Heart right ventricle (tissue), 16 donors: Measurements from ENCODE around the gene DUSP16. TPM values are rescaled to one million over a fixed set of nuclear protein-coding genes. Genes with fewer than 3 reads are reported as not detected.
A peak's percentile ranks its signal among the peaks of the same experiment; 100 is the strongest.

Experiments
- ATAC-seq, 8 donors: fragments of 200-7000 bp; cut with Tn5 transposase; one replicate each; pipeline ENCODE4 v1.9.1; 2020; ENCODE audit warnings: mild to moderate bottlenecking in 8 of 8, moderate library complexity in 8 of 8, moderate number of reproducible peaks in 1 of 8
- DNase-seq, 2 donors: peaks; one replicate each; pipeline ENCODE4 v3.0.0-alpha.2; 2020
- H3K27ac ChIP-seq, 10 donors: fragments of 200-600 bp; sonication (generic) in 2 of 10; one replicate each; pipeline versions ENCODE4 v1.5.0 to v1.8.0; 2020 to 2022; ENCODE audit warnings: mild to moderate bottlenecking in 3 of 10
- H3K27me3 ChIP-seq, 7 donors: fragments of 200-600 bp; one replicate each; pipeline ENCODE4 v1.8.0; 2021 to 2022; ENCODE audit warnings: mild to moderate bottlenecking in 2 of 7
- H3K36me3 ChIP-seq, 9 donors: fragments of 200-600 bp; sonication (generic) in 1 of 9; one replicate each; pipeline versions ENCODE4 v1.5.0 to v1.8.0; 2020 to 2022; ENCODE audit warnings: mild to moderate bottlenecking in 2 of 9
- H3K4me1 ChIP-seq, 9 donors: fragments of 200-600 bp; sonication (generic) in 1 of 9; one replicate each; pipeline versions ENCODE4 v1.5.0 to v1.8.0; 2020 to 2022; ENCODE audit warnings: mild to moderate bottlenecking in 4 of 9
- H3K4me3 ChIP-seq, 10 donors: fragments of 200-600 bp; sonication (generic) in 2 of 10; one replicate each; pipeline versions ENCODE4 v1.5.0 to v1.8.0; 2020 to 2022; ENCODE audit warnings: mild to moderate bottlenecking in 7 of 10, moderate library complexity in 2 of 10
- H3K9me3 ChIP-seq, 11 donors: fragments of 200-600 bp in 10 of 11; sonication (generic) in 2 of 11; one replicate each; pipeline versions ENCODE4 v1.5.0 to v1.8.0; 2013 to 2022; ENCODE audit warnings: mild to moderate bottlenecking in 2 of 11, control low read depth in 1 of 11, moderate library complexity in 1 of 11
- WGBS, 2 donors: extraction: QIAGEN DNeasy Blood & Tissue Kit; methylation state at CpG; one replicate each; pipeline ENCODE4 v1.1.7; 2013; ENCODE audit warnings: inconsistent platforms in 1 of 2; 5-methylcytosine and 5-hydroxymethylcytosine counted together
- intact Hi-C, 10 donors: fragments of 100-400 bp; cut with DNase I; formaldehyde crosslinking; loops; one replicate each; pipeline versions ENCODE4 v1.11.1 to v1.14.2; 2022
- polyA plus RNA-seq, 2 donors: library from polyadenylated mRNA; stranded (reverse); fragments of 200-250 nt; gene quantifications; one replicate each; pipeline ENCODE4 v1.2.3, GENCODE V29; 2013
- total RNA-seq, 10 donors: library from RNA; stranded (reverse); fragmentation: NEBNext Ultra II Directional in 3 of 10; extraction: Animal tissue kit (Norgen Biotek cat#: 25700) in 3 of 10; gene quantifications; one replicate each; pipeline versions ENCODE4 v1.2.1 to v1.2.4, GENCODE V29; 2021 to 2023
- TF ChIP-seq, protein P1 (sequence below), 9 donors: fragments of 200-600 bp; sonication (generic) in 2 of 9; IDR thresholded peaks; one replicate each; pipeline versions ENCODE4 v1.5.0 to v1.8.0; 2021 to 2022; ENCODE audit warnings: antibody characterized with exemption in 9 of 9, mild to moderate bottlenecking in 5 of 9, moderate library complexity in 1 of 9
- donor health status: Arrhythmogenic right ventricular cardiomyopathy.
- donor health status: ischemic (EF 13 %, LVEDD 7.1; RV severe dilation, severe dysfunction).
- donor health status: healthy with polysubstance abuse.
- donor health status: DM: no; HTN: yes; CAD: no.
- donor health status: DM: no; HTN: no; CAD: no.
- donor health status: ischemic (EF 25% LVEDD 6.9; RV normal size, moderate dysfunction).
- donor health status: ischemic (EF 25% LVEDD 5.7; RV mildly dilated, moderate dysfunction).
- donor health status: healthy.
- donor health status: DM: yes; HTN: yes; CAD: no.
- donor health status: Ischemic cardiomyopathy.
- donor health status: ischemic (EF 35%, LVEDD 5.7; RV mildly dilated, moderate dysfunction).
- donor health status: nonischemic (EF 11% LVEDD 7.7; RV severe dilation, severe dysfunction).
- donor health status: DM: yes; HTN: yes; CAD: no.
- donor health status: PGD.
- donor health status: ischemic (EF 29% LVEDD 5.4; RV normal size, mild dysfunction).
- donor health status: nonischemic (EF 23%, LVEDD 6.1; RV moderate dilation, normal function).

DUSP16 gene
- total and polyA plus RNA-seq, 12 donors = 2.6 to 21.7 (median 15.8) TPM

DNA sequence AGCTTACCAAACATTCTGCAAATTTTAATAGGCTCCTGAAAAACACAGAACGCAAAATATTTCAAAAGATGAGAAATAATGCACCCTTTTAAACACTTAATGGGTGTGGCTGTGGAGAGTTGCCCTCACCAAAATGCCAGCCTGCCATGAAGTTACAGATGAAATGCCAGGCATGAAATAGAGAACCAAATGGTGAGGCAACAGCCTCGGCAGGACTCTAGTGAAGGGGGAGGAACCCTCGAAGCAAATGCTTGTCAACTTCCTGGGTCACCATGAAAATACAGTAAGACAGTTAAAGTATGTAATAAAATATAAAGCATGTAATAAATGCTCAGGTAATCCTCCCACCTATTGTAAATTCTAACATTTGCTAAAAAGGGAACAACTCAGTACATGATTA is 24.1 kb downstream of the DUSP16 start:
- Histone ChIP-seq H3K27me3 (no peaks in the 10 kb centered on the region), H3K4me1 (peaks cover 0 to 54% (median 34%) of the 10 kb centered on the region in 9 donors), H3K4me3 (no peak overlapping the region), H3K9me3 (peaks cover 0 to 3% (median 0%) of the 10 kb centered on the region in 11 donors), H3K27ac (peak overlapping the region in 1 of 10 donors; percentile 2), H3K36me3 (peaks cover 0 to 9% (median 0%) of the 10 kb centered on the region in 9 donors)
- TF ChIP-seq, protein P1, sequence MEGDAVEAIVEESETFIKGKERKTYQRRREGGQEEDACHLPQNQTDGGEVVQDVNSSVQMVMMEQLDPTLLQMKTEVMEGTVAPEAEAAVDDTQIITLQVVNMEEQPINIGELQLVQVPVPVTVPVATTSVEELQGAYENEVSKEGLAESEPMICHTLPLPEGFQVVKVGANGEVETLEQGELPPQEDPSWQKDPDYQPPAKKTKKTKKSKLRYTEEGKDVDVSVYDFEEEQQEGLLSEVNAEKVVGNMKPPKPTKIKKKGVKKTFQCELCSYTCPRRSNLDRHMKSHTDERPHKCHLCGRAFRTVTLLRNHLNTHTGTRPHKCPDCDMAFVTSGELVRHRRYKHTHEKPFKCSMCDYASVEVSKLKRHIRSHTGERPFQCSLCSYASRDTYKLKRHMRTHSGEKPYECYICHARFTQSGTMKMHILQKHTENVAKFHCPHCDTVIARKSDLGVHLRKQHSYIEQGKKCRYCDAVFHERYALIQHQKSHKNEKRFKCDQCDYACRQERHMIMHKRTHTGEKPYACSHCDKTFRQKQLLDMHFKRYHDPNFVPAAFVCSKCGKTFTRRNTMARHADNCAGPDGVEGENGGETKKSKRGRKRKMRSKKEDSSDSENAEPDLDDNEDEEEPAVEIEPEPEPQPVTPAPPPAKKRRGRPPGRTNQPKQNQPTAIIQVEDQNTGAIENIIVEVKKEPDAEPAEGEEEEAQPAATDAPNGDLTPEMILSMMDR (IDR thresholded peaks at IDR 0.05) = no peak
- DNase-seq = no peak
- intact Hi-C loops = no loop called here
- ATAC-seq = no peak
- WGBS, 2 donors = 66 to 75% methylated on average over 3 of the region's 3 CpGs

DNA sequence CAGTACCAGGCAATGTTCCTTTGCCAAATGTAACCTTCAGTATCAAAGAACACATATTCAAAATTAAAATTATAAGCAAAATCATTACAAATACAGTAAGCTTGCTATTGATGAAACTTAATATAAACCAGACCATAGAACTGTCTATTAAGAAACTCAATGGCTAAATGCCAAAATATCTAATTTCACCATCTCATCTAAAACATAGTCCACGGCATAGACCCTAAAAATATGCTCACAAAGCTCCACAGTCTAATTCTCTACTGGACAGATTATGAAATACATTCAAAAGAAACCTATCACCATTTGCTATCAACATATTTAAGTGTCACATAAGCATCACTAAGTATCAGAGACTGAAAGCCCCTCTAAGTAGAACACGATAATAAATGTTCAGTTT is 25.2 kb downstream of the DUSP16 start:
- no peak for ATAC-seq
- Histone ChIP-seq H3K4me1 (peaks cover 7 to 65% (median 45%) of the 10 kb centered on the region in 9 donors), H3K4me3 (no peak overlapping the region), H3K9me3 (peaks cover 0 to 3% (median 0%) of the 10 kb centered on the region in 11 donors), H3K27me3 (no peaks in the 10 kb centered on the region), H3K36me3 (peaks cover 0 to 9% (median 0%) of the 10 kb centered on the region in 9 donors), H3K27ac (no peak overlapping the region)
- WGBS, 2 donors = 72 to 78% methylated on average over 2 of the region's 2 CpGs
- TF ChIP-seq, protein P1 (IDR thresholded peaks at IDR 0.05) = no peak
- intact Hi-C loops = no loop called here
- no peak for DNase-seq

DNA sequence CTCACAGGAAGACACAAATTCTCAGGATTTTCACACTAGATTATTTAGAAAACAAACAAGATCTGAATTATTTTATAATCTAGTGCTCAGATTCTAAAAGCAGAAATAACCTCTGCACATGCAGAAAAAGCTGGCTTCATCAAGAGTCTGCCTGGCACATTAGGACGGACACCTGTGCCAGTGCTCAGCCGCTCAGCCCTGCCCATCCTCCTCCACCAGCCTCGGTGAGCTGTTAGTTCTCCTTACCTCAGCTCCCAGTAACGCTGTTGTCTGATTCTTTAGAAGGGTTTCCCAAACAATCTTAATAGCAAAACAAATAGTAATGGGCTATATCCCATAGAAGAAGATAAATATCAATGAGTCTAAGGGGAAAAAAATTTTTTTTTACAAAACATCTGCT is 27.7 kb downstream of the DUSP16 start:
- Histone ChIP-seq H3K9me3 (no peaks in the 10 kb centered on the region), H3K27me3 (no peaks in the 10 kb centered on the region), H3K4me1 (peaks cover 7 to 55% (median 38%) of the 10 kb centered on the region in 9 donors), H3K27ac (peak overlapping the region in 5 of 10 donors; percentile 67 to 79 (median 73)), H3K36me3 (peaks cover 0 to 4% (median 0%) of the 10 kb centered on the region in 9 donors), H3K4me3 (no peak overlapping the region)
- TF ChIP-seq, protein P1 (IDR thresholded peaks at IDR 0.05) = no peak
- intact Hi-C loops = loop anchor here in 1 of 10 donors (1.0 kb wide), 1 partner anchor 25 kb away; no protein-coding TSS in a partner anchor
- ATAC-seq (peak in 5 of 8 donors; percentile 45 to 76 (median 59)), DNase-seq (peak in 1 of 2 donors; percentile 26)
- 46 to 63% methylated on average over 4 of the region's 4 CpGs for WGBS, 2 donors

DNA sequence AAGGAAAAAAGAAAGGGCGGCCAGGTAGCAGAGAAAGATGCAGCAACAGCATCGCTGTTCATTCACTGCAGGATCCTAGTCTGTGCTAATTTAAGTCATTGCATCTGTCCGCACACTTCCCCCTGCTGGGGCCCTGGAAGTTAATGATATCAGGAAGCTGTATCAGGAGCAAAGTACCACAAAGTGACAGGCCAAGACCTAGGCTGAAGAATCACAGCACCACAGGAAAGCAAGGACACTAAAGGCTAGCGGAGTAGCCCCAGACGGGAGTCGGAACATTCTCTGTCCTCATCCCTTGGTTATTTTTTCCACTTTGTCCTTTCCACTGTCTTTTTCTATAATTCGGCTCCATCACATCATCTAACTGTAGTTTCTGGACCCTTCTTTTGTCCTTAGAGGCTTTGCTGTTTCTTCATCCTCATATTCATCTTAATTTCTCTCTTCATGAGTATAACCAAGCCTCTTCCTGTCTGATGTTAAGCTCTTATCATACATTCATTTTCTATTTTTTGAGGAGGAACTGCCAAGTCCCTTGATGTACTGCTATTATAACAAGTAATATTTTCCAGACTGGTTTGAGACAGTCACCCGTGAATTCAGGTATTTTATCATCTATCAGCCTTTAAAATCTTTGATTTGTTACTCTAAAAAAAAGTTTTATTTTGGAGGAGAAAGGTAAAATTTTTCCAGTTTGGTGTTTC is 28.3 kb downstream of the DUSP16 start:
- TF ChIP-seq, protein P1 (IDR thresholded peaks at IDR 0.05) = peak in 2 of 9 donors; percentile 4 to 9
- Histone ChIP-seq H3K4me1 (peaks cover 7 to 59% (median 37%) of the 10 kb centered on the region in 9 donors), H3K27me3 (no peaks in the 10 kb centered on the region), H3K9me3 (no peaks in the 10 kb centered on the region), H3K27ac (peak overlapping the region in 9 of 10 donors; percentile 46 to 79 (median 67)), H3K4me3 (no peak overlapping the region), H3K36me3 (peaks cover 0 to 4% (median 0%) of the 10 kb centered on the region in 9 donors)
- intact Hi-C loops = loop anchor here in 1 of 10 donors (1.0 kb wide), 1 partner anchor 26 kb away; no protein-coding TSS in a partner anchor
- 38 to 50% methylated on average over 8 of the region's 8 CpGs for WGBS, 2 donors
- DNase-seq (peak in 1 of 2 donors; percentile 17), ATAC-seq (peak in 7 of 8 donors; percentile 47 to 72 (median 62))
